Keratinocyte (primary cell): ENCODE results near the gene PTPRU. TPM values are rescaled to one million over a fixed set of nuclear protein-coding genes. Genes with fewer than 3 reads are reported as not detected.

ENCODE experiments used
- DNase-seq: peaks from one replicate; pipeline ENCODE4 v3.0.0-alpha.2; 2011; ENCODE audit warnings: low read depth, missing footprints, low spot score
- FAIRE-seq: peaks from 2 replicates; lab custom pipeline; 2011; peaks lifted over from hg19 to GRCh38; lab: Jason Lieb, UNC
- H2AFZ ChIP-seq: 2 replicates; pipeline ENCODE4 v1.6.0; 2012; ENCODE audit warnings: low read length, control low read depth, inconsistent platforms; ENCODE audit not compliant: control insufficient read depth
- H3K27ac ChIP-seq: 2 replicates; pipeline ENCODE4 v1.5.1; 2011; ENCODE audit warnings: low read length; ENCODE audit not compliant: control insufficient read depth, insufficient read depth
- H3K27me3 ChIP-seq: 3 replicates; pipeline ENCODE4 v1.6.0; 2011; ENCODE audit warnings: low read length; ENCODE audit not compliant: control insufficient read depth, insufficient read depth; ENCODE audit errors: extremely low read depth
- H3K36me3 ChIP-seq, 2 experiments: 2 replicates in 1 of 2; 3 replicates in 1 of 2; pipeline ENCODE4 v1.5.1; 2011; ENCODE audit warnings: low read length in 2 of 2, mild to moderate bottlenecking in 1 of 2; ENCODE audit not compliant: control insufficient read depth in 2 of 2, insufficient read depth in 2 of 2; ENCODE audit errors: extremely low read depth in 1 of 2
- H3K4me1 ChIP-seq: 3 replicates; pipeline ENCODE4 v1.5.1; 2011; ENCODE audit warnings: low read length; ENCODE audit not compliant: control insufficient read depth, insufficient read depth; ENCODE audit errors: extremely low read depth
- H3K4me2 ChIP-seq: 3 replicates; pipeline ENCODE4 v1.6.0; 2011; ENCODE audit warnings: low read depth, low read length; ENCODE audit not compliant: control insufficient read depth, insufficient read depth; ENCODE audit errors: extremely low read depth
- H3K4me3 ChIP-seq, 3 experiments: fragments of 200-600 bp in 1 of 3; sonication (generic) in 1 of 3; 2 replicates in 2 of 3; 3 replicates in 1 of 3; pipeline ENCODE4 v1.5.1; 2011 to 2016; ENCODE audit warnings: low read length in 3 of 3, mild to moderate bottlenecking in 3 of 3, control low read depth in 2 of 3, inconsistent platforms in 1 of 3, low read depth in 1 of 3, mixed read lengths in 1 of 3, mixed run types in 1 of 3, moderate library complexity in 1 of 3; ENCODE audit not compliant: control insufficient read depth in 2 of 3, insufficient read depth in 2 of 3; ENCODE audit errors: extremely low read depth in 1 of 3
- H3K79me2 ChIP-seq: 2 replicates; pipeline ENCODE4 v1.6.0; 2012; ENCODE audit warnings: low read length; ENCODE audit not compliant: control insufficient read depth, insufficient read depth
- H3K9ac ChIP-seq: 3 replicates; pipeline ENCODE4 v1.6.0; 2011; ENCODE audit warnings: low read length; ENCODE audit not compliant: control insufficient read depth, insufficient read depth; ENCODE audit errors: extremely low read depth
- H3K9me1 ChIP-seq: 3 replicates; pipeline ENCODE4 v1.6.0; 2011; ENCODE audit warnings: low read length; ENCODE audit not compliant: control insufficient read depth, insufficient read depth; ENCODE audit errors: extremely low read depth
- H3K9me3 ChIP-seq: 2 replicates; pipeline ENCODE4 v1.5.1; 2012; ENCODE audit warnings: low read depth, low read length; ENCODE audit not compliant: control insufficient read depth
- H4K20me1 ChIP-seq: 3 replicates; pipeline ENCODE4 v1.6.0; 2011; ENCODE audit warnings: low read length; ENCODE audit not compliant: control insufficient read depth, insufficient read depth; ENCODE audit errors: extremely low read depth
- CTCF ChIP-seq, 3 experiments: IDR thresholded peaks in 1 of 3; conservative IDR thresholded peaks in 1 of 3; optimal IDR thresholded peaks in 1 of 3; 2 replicates in 2 of 3; 3 replicates in 1 of 3; pipeline versions ENCODE3 to v1.5.1; 2011; ENCODE audit warnings: low read length in 3 of 3, mild to moderate bottlenecking in 3 of 3, moderate library complexity in 2 of 3, control low read depth in 1 of 3, inconsistent platforms in 1 of 3; ENCODE audit not compliant: insufficient read depth in 2 of 3; ENCODE audit errors: extremely low read depth in 1 of 3
- EZH2 ChIP-seq: IDR thresholded peaks from one replicate; pipeline ENCODE4 v1.6.1; 2012; ENCODE audit warnings: inconsistent platforms, mild to moderate bottlenecking, low read length, moderate library complexity
- dilution Hi-C: fragments of 300-500 bp; cut with MboI; formaldehyde crosslinking; loops from one replicate; pipeline ENCODE4 v1.7.0; 2020; ENCODE audit warnings: low sequenced_read_pairs; ENCODE audit not compliant: extremely low pct_ligation_motif_present
- polyA plus RNA-seq, 5 experiments: library from polyadenylated mRNA; depleted of rRNA in 3 of 5; stranded (reverse) in 3 of 5; stranded (forward) in 1 of 5; unstranded in 1 of 5; fragments of >200 nt; gene quantifications; 1 replicate in 1 of 5; 2 replicates in 3 of 5; 3 replicates in 1 of 5; pipeline versions ENCODE4 v1.2.1 to v1.2.3, GENCODE V29; 2011 to 2012; ENCODE audit warnings: missing spikeins in 2 of 5, low read depth in 1 of 5, low replicate concordance in 1 of 5

The PTPRU gene
- polyA plus RNA-seq, 1 donor (not counting 4 experiments of a cell fraction or from before 2014, with no cell fraction given), result 4.3 TPM

- Histone ChIP-seq H3K9me1 (no peaks in the 10 kb centered on the region), H3K36me3 (no peaks in the 10 kb centered on the region), H3K9ac (no peak overlapping the region), H3K4me1 (no peaks in the 10 kb centered on the region), H3K79me2 (no peaks in the 10 kb centered on the region), H3K4me2 (no peak overlapping the region), H4K20me1 (no peaks in the 10 kb centered on the region), H3K27me3 (no peaks in the 10 kb centered on the region), H3K4me3 (no peak overlapping the region), H2AFZ (no peak overlapping the region), H3K9me3 (no peaks in the 10 kb centered on the region), H3K27ac (no peak overlapping the region)
- FAIRE-seq, result no peak
- no peak for DNase-seq
- TF ChIP-seq CTCF (optimal IDR thresholded peaks at IDR 0.05 in 1 of 3, IDR thresholded peaks at IDR 0.05 in 1 of 3, conservative IDR thresholded peaks at IDR 0.05 in 1 of 3; ENCODE audit: extremely low read depth in 1 of 3, insufficient read depth in 2 of 3, low read length in 3 of 3) (no peak), EZH2 (no peak)
- dilution Hi-C loops, result no loop called here
Measured at GRCh38 chr1:29322147-29322694, 85.9 kb downstream of the PTPRU start.

GRCh38 chr1:29322861-29323585 lies 86.7 kb downstream of the PTPRU start:
- no peak overlapping the region for H3K4me3 ChIP-seq
- H2AFZ ChIP-seq, result no peak overlapping the region
- no peaks in the 10 kb centered on the region for H3K4me1 ChIP-seq
- H3K9me3 ChIP-seq, result no peaks in the 10 kb centered on the region
- dilution Hi-C loops, result no loop called here
- H3K9me1 ChIP-seq, result no peaks in the 10 kb centered on the region
- H3K4me2 ChIP-seq, result no peak overlapping the region
- H3K79me2 ChIP-seq, result no peaks in the 10 kb centered on the region
- H3K27ac ChIP-seq, result no peak overlapping the region
- DNase-seq (no peak), FAIRE-seq (no peak)
- no peaks in the 10 kb centered on the region for H4K20me1 ChIP-seq
- no peak for TF ChIP-seq EZH2
- TF ChIP-seq CTCF (optimal IDR thresholded peaks at IDR 0.05 in 1 of 3, IDR thresholded peaks at IDR 0.05 in 1 of 3, conservative IDR thresholded peaks at IDR 0.05 in 1 of 3; ENCODE audit: extremely low read depth in 1 of 3, insufficient read depth in 2 of 3, low read length in 3 of 3), result no peak
- H3K27me3 ChIP-seq, result no peaks in the 10 kb centered on the region
- H3K36me3 ChIP-seq, result no peaks in the 10 kb centered on the region
- no peak overlapping the region for H3K9ac ChIP-seq
